ENCODE data around the gene S100B. TPM values are rescaled to one million over a fixed set of nuclear protein-coding genes. Genes with fewer than 3 reads are reported as not detected.

Gene S100B
- total and polyA plus RNA-seq, 2 donors from 2014 or later = 2.6 to 6.9 TPM

- no peaks in the 10 kb centered on the region for H3K36me3 ChIP-seq (ENCODE audit: control insufficient read depth in 2 of 3, insufficient read depth in 3 of 3, low read length in 3 of 3)
- TF ChIP-seq CTCF (IDR thresholded peaks at IDR 0.05; ENCODE audit: borderline replicate concordance, extremely low read depth, insufficient read depth) = no peak
- H3K4me1 ChIP-seq (ENCODE audit: control insufficient read depth in 2 of 3, insufficient read depth in 2 of 3, low read depth in 1 of 3, low read length in 3 of 3) = no peaks in the 10 kb centered on the region
- H3K27me3 ChIP-seq (ENCODE audit: control insufficient read depth, insufficient read depth, low read length) = no peaks in the 10 kb centered on the region
- no peaks in the 10 kb centered on the region for H3K9me3 ChIP-seq (ENCODE audit: control insufficient read depth in 2 of 3, insufficient read depth in 1 of 3, low read length in 3 of 3)
- FAIRE-seq = no peak
- intact Hi-C loops (cut with DNase I) = no loop called here
- H3K4me3 ChIP-seq (ENCODE audit: low read length in 3 of 3) = no peak overlapping the region
- H3K9ac ChIP-seq (ENCODE audit: low read length in 3 of 3) = no peak overlapping the region
- no peak for DNase-seq
- no peak overlapping the region for H3K27ac ChIP-seq (ENCODE audit: low read depth in 2 of 2, low read length in 2 of 2)
Measured at GRCh38 chr21:46616656-46617055, 11.8 kb upstream of the S100B start.

- H3K4me1 ChIP-seq (ENCODE audit: control insufficient read depth in 2 of 3, insufficient read depth in 2 of 3, low read depth in 1 of 3, low read length in 3 of 3) = no peaks in the 10 kb centered on the region
- FAIRE-seq (no peak), DNase-seq (no peak)
- H3K27me3 ChIP-seq (ENCODE audit: control insufficient read depth, insufficient read depth, low read length) = no peaks in the 10 kb centered on the region
- no peak for TF ChIP-seq CTCF (IDR thresholded peaks at IDR 0.05; ENCODE audit: borderline replicate concordance, extremely low read depth, insufficient read depth)
- H3K9me3 ChIP-seq (ENCODE audit: control insufficient read depth in 2 of 3, insufficient read depth in 1 of 3, low read length in 3 of 3) = no peaks in the 10 kb centered on the region
- intact Hi-C loops (cut with DNase I) = no loop called here
- no peaks in the 10 kb centered on the region for H3K36me3 ChIP-seq (ENCODE audit: control insufficient read depth in 2 of 3, insufficient read depth in 3 of 3, low read length in 3 of 3)
- H3K4me3 ChIP-seq (ENCODE audit: low read length in 3 of 3) = no peak overlapping the region
- H3K27ac ChIP-seq (ENCODE audit: low read depth in 2 of 2, low read length in 2 of 2) = no peak overlapping the region
- no peak overlapping the region for H3K9ac ChIP-seq (ENCODE audit: low read length in 3 of 3)
Measured at GRCh38 chr21:46616050-46616449, 11.2 kb upstream of the S100B start.

GRCh38 chr21:46613391-46613790 lies 8.5 kb upstream of the S100B start:
- Histone ChIP-seq H3K9me3 (ENCODE audit: control insufficient read depth in 2 of 3, insufficient read depth in 1 of 3, low read length in 3 of 3) (peaks cover 0 to 6% (median 0%) of the 10 kb centered on the region in 3 donors), H3K4me1 (ENCODE audit: control insufficient read depth in 2 of 3, insufficient read depth in 2 of 3, low read depth in 1 of 3, low read length in 3 of 3) (no peaks in the 10 kb centered on the region), H3K27me3 (ENCODE audit: control insufficient read depth, insufficient read depth, low read length) (no peaks in the 10 kb centered on the region), H3K4me3 (ENCODE audit: low read length in 3 of 3) (no peak overlapping the region), H3K36me3 (ENCODE audit: control insufficient read depth in 2 of 3, insufficient read depth in 3 of 3, low read length in 3 of 3) (no peaks in the 10 kb centered on the region), H3K9ac (ENCODE audit: low read length in 3 of 3) (no peak overlapping the region), H3K27ac (ENCODE audit: low read depth in 2 of 2, low read length in 2 of 2) (no peak overlapping the region)
- intact Hi-C loops (cut with DNase I) = no loop called here
- no peak for TF ChIP-seq CTCF (IDR thresholded peaks at IDR 0.05; ENCODE audit: borderline replicate concordance, extremely low read depth, insufficient read depth)
- DNase-seq (no peak), FAIRE-seq (no peak)

- intact Hi-C loops (cut with DNase I) = no loop called here
- no peak for FAIRE-seq
- Histone ChIP-seq H3K4me1 (ENCODE audit: control insufficient read depth in 2 of 3, insufficient read depth in 2 of 3, low read depth in 1 of 3, low read length in 3 of 3) (no peaks in the 10 kb centered on the region), H3K4me3 (ENCODE audit: low read length in 3 of 3) (no peak overlapping the region), H3K9ac (ENCODE audit: low read length in 3 of 3) (no peak overlapping the region), H3K27me3 (ENCODE audit: control insufficient read depth, insufficient read depth, low read length) (no peaks in the 10 kb centered on the region), H3K9me3 (ENCODE audit: control insufficient read depth in 2 of 3, insufficient read depth in 1 of 3, low read length in 3 of 3) (peaks cover 0 to 6% (median 0%) of the 10 kb centered on the region in 3 donors), H3K36me3 (ENCODE audit: control insufficient read depth in 2 of 3, insufficient read depth in 3 of 3, low read length in 3 of 3) (no peaks in the 10 kb centered on the region), H3K27ac (ENCODE audit: low read depth in 2 of 2, low read length in 2 of 2) (no peak overlapping the region)
- no peak for DNase-seq
- TF ChIP-seq CTCF (IDR thresholded peaks at IDR 0.05; ENCODE audit: borderline replicate concordance, extremely low read depth, insufficient read depth) = no peak
Measured at GRCh38 chr21:46610018-46610701, 5.3 kb upstream of the S100B start.

All from kidney (tissue), 14 donors.